K562 (cell line): Measurements from ENCODE around the gene HOXD4. TPM values are rescaled to one million over a fixed set of nuclear protein-coding genes. Genes with fewer than 3 reads are reported as not detected.

Experiments used
- ATAC-seq: fragments of 200-7000 bp; cut with Tn5 transposase; 3 replicates; pipeline ENCODE4 v1.9.1; 2020; ENCODE audit warnings: moderate library complexity
- BruUV-seq: library from RNA; stranded (reverse); fragments of 400-500 nt; replicated peaks from 2 replicates; lab custom pipeline; 2021; lab: Mats Ljungman, UMichigan
- CTCF ChIA-PET: fragments of 300-600 bp; formaldehyde crosslinking; extraction: SDS; loops from one replicate; lab custom pipeline; 2021; ENCODE audit warnings: low intra/inter-chr PET ratio; lab: Yijun Ruan, JAX
- POLR2A ChIA-PET: fragments of 300-600, 350-650 bp; sonication (Branson Sonifier 250); formaldehyde crosslinking; extraction: SDS; loops from one replicate; lab custom pipeline; 2021; ENCODE audit warnings: antibody characterized with exemption, inconsistent platforms; lab: Yijun Ruan, JAX
- DNase-seq, 4 experiments: peaks; one replicate each; pipeline versions ENCODE4 v3.0.0 to v3.0.0-alpha.2; 2011 to 2018; ENCODE audit warnings: low spot score in 3 of 4, mixed read lengths in 3 of 4; ENCODE audit errors: extremely low read depth in 1 of 4
- FAIRE-seq: peaks from 2 replicates; lab custom pipeline; 2011; peaks lifted over from hg19 to GRCh38; lab: Jason Lieb, UNC
- H2AFZ ChIP-seq: 2 replicates; pipeline ENCODE4 v1.6.0; 2011; ENCODE audit warnings: low read depth, low read length, control low read depth, inconsistent platforms
- H3K27ac ChIP-seq: fragments of 200-600 bp; 3 replicates; pipeline ENCODE4 v1.8.0; 2011; ENCODE audit warnings: low read depth, mild to moderate bottlenecking, control low read depth, inconsistent platforms, low read length, moderate library complexity, mixed read lengths; ENCODE audit errors: extremely low read depth
- H3K27me3 ChIP-seq, 2 experiments: fragments of 300-600 bp in 1 of 2; 2 replicates in 1 of 2; 3 replicates in 1 of 2; pipeline versions ENCODE4 v1.6.0 to v1.8.0; 2011; ENCODE audit warnings: inconsistent platforms in 2 of 2, low read length in 2 of 2, mild to moderate bottlenecking in 1 of 2, mixed read lengths in 1 of 2, moderate library complexity in 1 of 2; ENCODE audit not compliant: control insufficient read depth in 2 of 2, insufficient read depth in 2 of 2
- H3K36me3 ChIP-seq: fragments of 300-600 bp; 3 replicates; pipeline ENCODE4 v1.8.0; 2011; ENCODE audit warnings: mild to moderate bottlenecking, low read length, inconsistent platforms; ENCODE audit not compliant: control insufficient read depth, insufficient read depth
- H3K4me1 ChIP-seq, 2 experiments: fragments of 200-600 bp in 1 of 2; replicated peaks in 1 of 2; 2 replicates in 1 of 2; 3 replicates in 1 of 2; pipeline versions ENCODE4 v1.5.1 to v1.8.0; 2011; ENCODE audit warnings: inconsistent platforms in 2 of 2, low read length in 2 of 2, mild to moderate bottlenecking in 1 of 2, mixed read lengths in 1 of 2, moderate library complexity in 1 of 2; ENCODE audit not compliant: control insufficient read depth in 2 of 2, insufficient read depth in 2 of 2
- H3K4me2 ChIP-seq: 2 replicates; pipeline ENCODE4 v1.6.1; 2011; ENCODE audit warnings: low read length, control low read depth, inconsistent platforms, mixed read lengths; ENCODE audit not compliant: insufficient read depth
- H3K4me3 ChIP-seq: fragments of 200-600 bp; sonication (generic), shearing (Covaris generic); 2 replicates; pipeline ENCODE4 v1.5.1; 2016; ENCODE audit warnings: control low read depth, inconsistent platforms
- H3K79me2 ChIP-seq: fragments of 200-600 bp; 3 replicates; pipeline ENCODE4 v1.8.0; 2011; ENCODE audit warnings: low read length, inconsistent platforms; ENCODE audit not compliant: control insufficient read depth, insufficient read depth
- H3K9ac ChIP-seq, 2 experiments: 2 replicates each; pipeline versions ENCODE4 v1.6.0 to v1.6.1; 2011; ENCODE audit warnings: low read depth in 2 of 2, low read length in 2 of 2, control low read depth in 1 of 2, inconsistent platforms in 1 of 2, mild to moderate bottlenecking in 1 of 2, mixed read lengths in 1 of 2; ENCODE audit not compliant: insufficient read depth in 1 of 2
- H3K9me1 ChIP-seq: one replicate; pipeline ENCODE4 v1.6.0; 2011; ENCODE audit warnings: inconsistent platforms, mild to moderate bottlenecking, low read length, moderate library complexity; ENCODE audit not compliant: control insufficient read depth, insufficient read depth
- H3K9me3 ChIP-seq: replicated peaks from 2 replicates; pipeline ENCODE4 v1.5.1; 2011; ENCODE audit warnings: low read depth, low read length, inconsistent platforms; ENCODE audit not compliant: control insufficient read depth, insufficient read depth
- H4K20me1 ChIP-seq: replicated peaks from 2 replicates; pipeline ENCODE4 v1.6.1; 2011; ENCODE audit warnings: low read length, inconsistent platforms, mixed read lengths; ENCODE audit not compliant: control insufficient read depth, insufficient read depth
- BDP1 ChIP-seq: IDR thresholded peaks from 3 replicates; pipeline ENCODE4 v1.6.1; 2011; ENCODE audit not compliant: insufficient read length, insufficient read depth
- WGBS: fragments of 100-300 bp; shearing (Covaris generic); methylation state at CpG from one replicate; pipeline ENCODE4 v1.1.6; 2016; ENCODE audit warnings: low coverage, mixed read lengths; ENCODE audit not compliant: insufficient coverage; ENCODE audit errors: missing lambda C conversion rate; 5-methylcytosine and 5-hydroxymethylcytosine counted together
- in situ Hi-C: fragments of 300-500 bp; cut with MboI; formaldehyde crosslinking; loops from 4 replicates; pipeline ENCODE4 v1.15.0; 2018; ENCODE audit warnings: inconsistent platforms, mixed read lengths
- intact Hi-C: fragments of 100-400 bp; cut with micrococcal nuclease; formaldehyde crosslinking; loops from 2 replicates; pipeline ENCODE4 v1.14.2; 2022
- polyA plus RNA-seq, 8 experiments: library from polyadenylated mRNA; depleted of rRNA in 4 of 8; stranded (reverse) in 5 of 8; unstranded in 3 of 8; fragments of >200 nt; fragmentation: Nextera tagmentation in 2 of 8; fragmentation: Illumina TruSeq in 1 of 8; extraction: Ambion mirVana in 2 of 8; extraction: Trizol in 1 of 8; gene quantifications; 2 replicates each; pipeline versions ENCODE4 v1.2.1 to v1.2.3, GENCODE V29; 2011 to 2014; ENCODE audit warnings: inconsistent platforms in 1 of 8, missing spikeins in 1 of 8
- total RNA-seq, 7 experiments: library from RNA; depleted of rRNA in 6 of 7; stranded (reverse); fragments of >200 nt in 6 of 7; fragmentation: Illumina TruSeq in 2 of 7; extraction: Trizol in 2 of 7; gene quantifications; 2 replicates each; pipeline versions ENCODE4 v1.2.1 to v1.2.3, GENCODE V29; 2011 to 2021; ENCODE audit warnings: low replicate concordance in 1 of 7
- TF ChIP-seq, protein P1 (sequence below): sonication (generic); formaldehyde crosslinking; IDR thresholded peaks from 2 replicates; pipeline ENCODE4 v1.8.1; 2023; ENCODE audit warnings: mild to moderate bottlenecking, missing genetic modification reagents
- TF ChIP-seq, protein P2 (sequence below), 2 experiments: IDR thresholded peaks; 2 replicates each; pipeline ENCODE4 v1.6.1; 2011; ENCODE audit warnings: borderline replicate concordance in 1 of 2, control low read depth in 1 of 2, low read depth in 1 of 2, low read length in 1 of 2, mild to moderate bottlenecking in 1 of 2, mixed read lengths in 1 of 2, moderate library complexity in 1 of 2; ENCODE audit not compliant: insufficient read depth in 1 of 2, insufficient read length in 1 of 2, poor library complexity in 1 of 2, severe bottlenecking in 1 of 2; ENCODE audit errors: extremely low read depth in 1 of 2

HOXD4 gene
- total and polyA plus RNA-seq, 9 of the 15 experiments (the other 6 are each of a cell fraction or from before 2014, with no cell fraction given), result not detected

DNA sequence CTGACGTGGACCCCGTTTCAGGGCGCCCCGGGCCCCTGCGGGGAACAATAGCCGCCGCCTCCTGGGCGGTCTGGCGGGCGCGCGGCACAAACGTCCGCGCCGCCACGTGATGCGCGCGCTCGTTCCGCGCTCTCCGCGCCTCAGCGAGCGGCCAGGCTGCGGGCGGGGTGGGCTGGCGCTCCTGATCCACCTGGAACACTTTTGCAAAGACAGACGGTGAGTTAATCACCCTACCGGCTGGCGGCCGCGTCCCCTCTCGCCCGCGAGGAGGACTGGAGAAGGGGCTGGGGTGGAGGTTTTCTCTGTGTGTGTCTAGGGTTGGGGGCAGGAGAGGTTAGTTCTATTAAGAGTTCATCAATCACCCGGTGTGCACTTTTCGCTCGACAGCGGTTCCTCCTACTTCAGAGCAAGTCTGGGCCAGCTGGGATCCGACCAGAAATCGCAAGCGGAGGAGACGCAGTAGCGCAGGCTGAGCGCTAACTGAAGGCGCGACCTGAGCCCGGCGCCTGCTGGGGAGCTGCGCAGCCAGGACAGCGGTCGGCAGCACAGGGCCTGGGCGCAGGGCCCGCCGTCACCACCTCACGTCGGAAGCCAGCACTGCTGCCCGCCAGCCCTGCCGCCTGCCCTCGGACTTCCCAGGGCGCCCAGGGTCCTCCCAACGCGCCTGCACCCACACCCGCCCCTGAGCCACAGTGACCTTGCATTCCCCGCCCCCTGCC is 26.8 kb downstream of the HOXD4 start:
- ATAC-seq, result peak; percentile 42
- no peak overlapping the region for H3K4me2 ChIP-seq

More for the DNA sequence above, 26.8 kb downstream of the HOXD4 start:
- TF ChIP-seq, protein P1, sequence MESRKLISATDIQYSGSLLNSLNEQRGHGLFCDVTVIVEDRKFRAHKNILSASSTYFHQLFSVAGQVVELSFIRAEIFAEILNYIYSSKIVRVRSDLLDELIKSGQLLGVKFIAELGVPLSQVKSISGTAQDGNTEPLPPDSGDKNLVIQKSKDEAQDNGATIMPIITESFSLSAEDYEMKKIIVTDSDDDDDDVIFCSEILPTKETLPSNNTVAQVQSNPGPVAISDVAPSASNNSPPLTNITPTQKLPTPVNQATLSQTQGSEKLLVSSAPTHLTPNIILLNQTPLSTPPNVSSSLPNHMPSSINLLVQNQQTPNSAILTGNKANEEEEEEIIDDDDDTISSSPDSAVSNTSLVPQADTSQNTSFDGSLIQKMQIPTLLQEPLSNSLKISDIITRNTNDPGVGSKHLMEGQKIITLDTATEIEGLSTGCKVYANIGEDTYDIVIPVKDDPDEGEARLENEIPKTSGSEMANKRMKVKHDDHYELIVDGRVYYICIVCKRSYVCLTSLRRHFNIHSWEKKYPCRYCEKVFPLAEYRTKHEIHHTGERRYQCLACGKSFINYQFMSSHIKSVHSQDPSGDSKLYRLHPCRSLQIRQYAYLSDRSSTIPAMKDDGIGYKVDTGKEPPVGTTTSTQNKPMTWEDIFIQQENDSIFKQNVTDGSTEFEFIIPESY (CRISPR knock-in tag), result peak; percentile 25; the same call in 1 of the 2 replicates
- TF ChIP-seq BDP1, result no peak
- TF ChIP-seq, protein P2, sequence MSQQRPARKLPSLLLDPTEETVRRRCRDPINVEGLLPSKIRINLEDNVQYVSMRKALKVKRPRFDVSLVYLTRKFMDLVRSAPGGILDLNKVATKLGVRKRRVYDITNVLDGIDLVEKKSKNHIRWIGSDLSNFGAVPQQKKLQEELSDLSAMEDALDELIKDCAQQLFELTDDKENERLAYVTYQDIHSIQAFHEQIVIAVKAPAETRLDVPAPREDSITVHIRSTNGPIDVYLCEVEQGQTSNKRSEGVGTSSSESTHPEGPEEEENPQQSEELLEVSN (IDR thresholded peaks at IDR 0.05; ENCODE audit: borderline replicate concordance in 1 of 2, extremely low read depth in 1 of 2, insufficient read depth in 1 of 2, insufficient read length in 1 of 2, low read depth in 1 of 2, low read length in 1 of 2, poor library complexity in 1 of 2, severe bottlenecking in 1 of 2), result peak in 1 of 2 experiments; percentile 45
- peaks cover 0 to 20% of the 10 kb centered on the region in 2 experiments; a peak in 2 of 5 replicates for H3K4me1 ChIP-seq
- H3K36me3 ChIP-seq, result no peaks in the 10 kb centered on the region
- H3K9me1 ChIP-seq, result no peaks in the 10 kb centered on the region
- H3K9me3 ChIP-seq, result no peaks in the 10 kb centered on the region
- intact Hi-C loops, result no loop called here
- H3K9ac ChIP-seq, result no peak overlapping the region
- ChIA-PET CTCF (no interaction called here), POLR2A (interaction anchor here (0.7 kb wide), 1 partner anchor 39 kb away, joined by 3 read pairs; no protein-coding TSS in a partner anchor)
- peaks cover 56 to 62% of the 10 kb centered on the region in 2 experiments for H3K27me3 ChIP-seq
- DNase-seq (peak in 1 of 4 experiments; percentile 14), FAIRE-seq (no peak)
- H2AFZ ChIP-seq, result no peak overlapping the region
- 10% methylated on average over 63 of the region's 68 CpGs for WGBS
- in situ Hi-C loops, result no loop called here
- no TSS peak for BruUV-seq
- no peaks in the 10 kb centered on the region; the same call in 1 of the 2 replicates for H4K20me1 ChIP-seq
- H3K27ac ChIP-seq, result no peak overlapping the region
- H3K79me2 ChIP-seq, result no peaks in the 10 kb centered on the region
- H3K4me3 ChIP-seq, result no peak overlapping the region
